Coronary artery (tissue), 2 donors: ENCODE results near the gene TRIM22.
A peak's percentile ranks its signal among the peaks of the same experiment; 100 is the strongest.
"Not testable (repeated sequence)": the region's sequence is repeated elsewhere in the genome, so short reads cannot be mapped to it uniquely, and the experiment has no call there.

ENCODE experiments used
- DNase-seq: peaks from one replicate; pipeline ENCODE4 v3.0.0-alpha.2; 2017; ENCODE audit warnings: low spot score
- H3K27ac ChIP-seq, 2 donors: fragments of 200-600 bp; sonication (generic); one replicate each; pipeline ENCODE4 v1.5.1; 2016 to 2019
- H3K4me3 ChIP-seq: fragments of 200-600 bp; sonication (generic); 2 replicates; pipeline ENCODE4 v1.5.1; 2016; ENCODE audit warnings: mild to moderate bottlenecking, moderate library complexity
- TF ChIP-seq, protein P1 (sequence below): fragments of 200-600 bp; sonication (generic); IDR thresholded peaks from one replicate; pipeline ENCODE4 v1.5.1; 2019; ENCODE audit warnings: antibody characterized with exemption

The TRIM22 gene

DNA sequence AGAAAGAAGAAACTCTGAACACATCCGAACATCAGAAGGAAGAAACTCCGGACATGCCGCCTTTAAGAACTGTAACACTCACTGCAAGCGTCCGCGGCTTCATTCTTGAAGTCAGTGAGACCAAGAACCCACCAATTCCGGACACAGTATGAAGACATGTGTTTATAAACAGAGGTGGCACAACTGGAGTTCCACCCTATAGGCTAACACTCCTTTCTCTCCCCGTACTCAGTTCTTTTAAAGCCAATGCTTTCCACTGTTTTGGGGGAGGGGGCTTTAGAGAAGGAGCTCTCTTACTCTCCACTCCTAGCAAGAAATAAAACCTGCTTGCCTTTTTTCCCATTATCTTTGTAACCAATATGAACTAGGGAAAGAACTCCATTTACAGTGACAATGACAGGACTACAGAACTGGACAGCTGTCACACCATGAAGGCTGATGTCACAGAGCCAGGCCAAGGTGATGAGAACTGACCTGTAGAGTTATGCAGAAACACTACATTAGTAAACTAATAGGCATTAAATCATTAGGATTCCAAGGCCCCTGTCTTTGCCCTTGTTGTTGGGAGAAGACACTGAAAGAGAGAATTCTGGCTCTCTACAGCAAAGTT lies 5.4 kb upstream of the TRIM22 start:
- TF ChIP-seq, protein P1, sequence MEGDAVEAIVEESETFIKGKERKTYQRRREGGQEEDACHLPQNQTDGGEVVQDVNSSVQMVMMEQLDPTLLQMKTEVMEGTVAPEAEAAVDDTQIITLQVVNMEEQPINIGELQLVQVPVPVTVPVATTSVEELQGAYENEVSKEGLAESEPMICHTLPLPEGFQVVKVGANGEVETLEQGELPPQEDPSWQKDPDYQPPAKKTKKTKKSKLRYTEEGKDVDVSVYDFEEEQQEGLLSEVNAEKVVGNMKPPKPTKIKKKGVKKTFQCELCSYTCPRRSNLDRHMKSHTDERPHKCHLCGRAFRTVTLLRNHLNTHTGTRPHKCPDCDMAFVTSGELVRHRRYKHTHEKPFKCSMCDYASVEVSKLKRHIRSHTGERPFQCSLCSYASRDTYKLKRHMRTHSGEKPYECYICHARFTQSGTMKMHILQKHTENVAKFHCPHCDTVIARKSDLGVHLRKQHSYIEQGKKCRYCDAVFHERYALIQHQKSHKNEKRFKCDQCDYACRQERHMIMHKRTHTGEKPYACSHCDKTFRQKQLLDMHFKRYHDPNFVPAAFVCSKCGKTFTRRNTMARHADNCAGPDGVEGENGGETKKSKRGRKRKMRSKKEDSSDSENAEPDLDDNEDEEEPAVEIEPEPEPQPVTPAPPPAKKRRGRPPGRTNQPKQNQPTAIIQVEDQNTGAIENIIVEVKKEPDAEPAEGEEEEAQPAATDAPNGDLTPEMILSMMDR = no peak
- peak overlapping the region; percentile 85 to 88 for H3K27ac ChIP-seq
- H3K4me3 ChIP-seq = peak overlapping the region; percentile 63
- no peak for DNase-seq

DNA sequence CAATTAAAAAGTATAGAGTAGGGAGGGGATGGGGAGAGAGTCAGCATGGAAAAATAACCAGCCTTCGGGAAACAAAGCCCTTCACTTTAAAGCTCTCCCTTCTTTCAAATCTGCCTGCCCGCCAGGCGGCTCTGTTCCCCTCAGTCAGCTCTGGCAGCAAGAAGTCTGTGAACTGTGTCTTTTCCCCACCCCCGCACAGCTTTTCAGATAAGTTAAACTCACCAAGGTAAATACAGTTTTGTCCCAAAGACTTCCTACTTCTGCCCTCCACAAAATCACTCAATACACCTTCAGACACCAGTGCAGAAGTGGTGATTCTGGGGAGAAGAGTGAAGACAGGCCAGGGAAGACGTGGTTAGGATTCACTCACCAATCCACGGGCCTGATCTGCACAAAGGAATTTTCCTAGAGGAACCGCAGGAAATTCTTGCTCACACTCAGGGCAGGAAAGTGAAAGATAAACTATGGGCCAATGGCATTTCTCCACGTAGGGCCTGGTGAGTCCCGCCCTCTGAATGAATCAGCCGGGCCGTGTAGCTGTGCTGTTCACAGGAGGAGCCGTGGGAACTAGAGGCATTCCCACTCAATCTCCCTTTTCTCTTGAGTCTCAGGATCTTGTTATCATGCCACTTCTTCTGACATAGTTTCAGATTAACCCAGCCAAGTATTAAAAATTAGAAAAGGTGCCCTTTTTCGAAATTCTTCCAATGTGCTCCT lies 4.8 kb upstream of the TRIM22 start, which contains the start of gene TRIM5:
Gene TRIM5, minus strand, starts transcription at position 429 of the 717 bp plus-strand sequence. CDS start 4,897 bp downstream, outside the sequence.
- peak; percentile 95 for DNase-seq
- TF ChIP-seq, protein P1 = no peak
- Histone ChIP-seq H3K4me3 (peak within 1 kb of the TSS; percentile 63), H3K27ac (peak within 1 kb of the TSS; percentile 85 to 88)

DNA sequence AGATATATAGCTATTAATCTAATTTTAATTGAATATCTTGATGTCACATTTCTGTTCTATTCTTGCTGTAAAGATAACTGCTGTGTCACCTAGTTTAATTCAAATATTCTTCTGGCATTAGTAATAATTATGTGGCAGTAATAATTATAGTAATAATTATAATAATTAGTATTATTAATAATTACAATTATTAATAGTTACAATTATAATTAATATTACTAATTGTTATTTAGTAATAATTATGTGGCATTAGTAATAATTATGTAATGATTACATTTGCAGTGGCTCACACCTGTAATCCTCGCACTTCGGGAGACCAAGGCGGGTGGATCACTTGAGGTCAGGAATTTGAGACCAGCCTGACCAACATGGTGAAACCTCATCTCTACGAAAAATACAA lies 3.2 kb upstream of the TRIM22 start:
- no peak for DNase-seq
- Histone ChIP-seq H3K4me3 (no peak overlapping the region), H3K27ac (no peak overlapping the region)
- TF ChIP-seq, protein P1 = no peak

DNA sequence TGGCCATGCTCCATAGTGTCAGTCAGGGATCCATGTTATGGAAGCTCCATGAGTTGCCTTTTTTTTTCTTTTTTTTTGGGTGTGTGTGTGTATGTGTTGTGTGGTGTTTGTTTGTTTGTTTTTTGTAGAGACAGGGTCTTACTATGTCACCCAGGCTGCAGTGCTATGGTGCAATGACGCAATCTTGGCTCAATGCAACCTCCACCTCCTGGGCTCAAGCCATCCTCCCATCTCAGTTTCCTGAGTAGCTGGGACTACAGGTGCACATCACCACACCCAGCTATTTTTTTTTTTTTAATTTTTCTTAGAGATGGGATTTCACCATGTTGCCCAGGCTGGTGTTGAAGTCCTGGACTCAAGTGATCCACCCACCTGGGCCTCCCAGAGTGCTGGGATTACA lies 1.1 kb upstream of the TRIM22 start:
- H3K27ac ChIP-seq = peak overlapping the region in 1 of 2 donors; percentile 89
- no peak overlapping the region for H3K4me3 ChIP-seq
- no peak for DNase-seq
- TF ChIP-seq, protein P1 = no peak

DNA sequence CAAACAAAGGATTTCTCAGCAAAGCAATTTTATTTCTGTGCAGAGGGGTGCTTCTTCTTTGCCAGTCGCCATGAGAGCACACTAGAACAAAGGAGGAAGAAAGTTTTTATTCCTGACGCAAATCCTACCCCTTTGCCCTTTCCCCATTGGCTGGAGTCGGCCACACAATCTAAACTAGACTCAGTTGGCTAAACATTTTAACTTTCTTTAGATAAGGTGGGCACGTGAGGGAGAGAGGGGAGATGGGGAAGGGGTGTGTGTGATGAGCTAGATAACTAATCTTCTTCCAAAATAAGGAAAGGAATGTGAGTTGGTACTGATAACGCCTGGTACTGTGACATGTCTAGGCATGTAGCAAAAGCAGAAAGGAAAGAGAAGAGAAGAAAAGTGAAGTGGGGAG lies 626 bp downstream of the TRIM22 start:
- no peak for DNase-seq
- TF ChIP-seq, protein P1 = no peak
- Histone ChIP-seq H3K27ac (peak overlapping the region; percentile 85 to 89), H3K4me3 (peak overlapping the region; percentile 64)

DNA sequence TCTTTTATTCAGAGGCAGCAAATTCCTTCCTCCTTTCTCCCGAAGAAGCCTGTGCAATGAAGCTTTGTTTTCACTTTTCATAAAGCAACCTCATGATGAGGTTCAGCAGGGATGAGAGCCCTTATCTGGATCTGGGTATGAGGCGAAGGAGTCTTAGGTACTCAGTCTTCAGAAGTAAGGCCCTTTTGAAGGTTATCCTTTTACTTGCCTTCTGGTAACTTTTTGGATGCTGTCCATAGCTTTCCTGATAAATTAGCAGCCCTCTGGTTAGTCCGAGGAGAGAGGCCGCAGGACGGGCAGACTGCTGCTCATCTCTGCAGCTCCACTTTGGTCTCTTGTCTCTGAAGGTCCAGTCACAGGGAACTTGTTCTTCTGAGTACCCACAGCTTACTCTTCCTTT lies 1.1 kb downstream of the TRIM22 start:
- peak overlapping the region; percentile 85 to 89 for H3K27ac ChIP-seq
- DNase-seq = peak; percentile 76

DNA sequence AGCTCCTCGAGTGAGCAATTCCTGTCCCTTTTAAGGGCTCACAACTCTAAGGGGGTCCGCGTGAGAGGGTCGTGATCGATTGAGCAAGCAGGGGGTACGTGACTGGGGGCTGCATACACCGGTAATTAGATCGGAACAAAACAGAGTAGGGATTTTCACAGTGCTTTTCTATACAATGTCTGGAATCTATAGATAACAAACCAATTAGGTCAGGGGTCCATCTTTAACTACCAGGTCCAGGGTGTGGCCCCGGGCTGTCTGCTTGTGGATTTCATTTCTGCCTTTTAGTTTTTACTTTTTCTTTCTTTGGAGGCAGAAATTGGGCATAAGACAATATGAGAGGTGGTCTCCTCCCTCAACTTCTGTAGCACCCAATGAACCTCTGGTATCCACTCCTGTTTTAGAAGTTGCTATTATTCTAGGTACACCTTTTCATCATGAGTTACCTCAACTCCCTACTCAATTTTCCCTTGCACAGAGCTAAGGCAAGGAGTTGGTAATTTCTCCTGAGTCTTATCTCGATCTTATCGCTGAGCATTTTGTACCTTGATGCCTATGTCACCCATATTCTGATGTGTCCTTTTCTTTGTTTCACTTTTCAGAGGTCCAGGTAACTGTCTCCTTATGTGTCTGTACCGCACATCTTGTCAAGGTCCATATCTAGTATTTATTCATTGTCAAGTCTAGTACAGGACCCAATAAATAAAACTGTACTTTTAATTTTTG lies 1.8 kb downstream of the TRIM22 start:
- H3K4me3 ChIP-seq = peak overlapping the region; percentile 64
- H3K27ac ChIP-seq = peak overlapping the region; percentile 85 to 89
- DNase-seq = not testable (repeated sequence)

More for the DNA sequence above, 1.1 kb downstream of the TRIM22 start:
- peak overlapping the region; percentile 64 for H3K4me3 ChIP-seq
- TF ChIP-seq, protein P1 = no peak
